Right lobe of liver (tissue), 6 donors: ENCODE results near the gene CCSER1. TPM values are rescaled to one million over a fixed set of nuclear protein-coding genes. Genes with fewer than 3 reads are reported as not detected.
A peak's percentile ranks its signal among the peaks of the same experiment; 100 is the strongest.

Experiments used
- ATAC-seq, 4 donors: fragments of 200-7000 bp; cut with Tn5 transposase; one replicate each; pipeline ENCODE4 v1.9.1; 2020; ENCODE audit warnings: mild to moderate bottlenecking in 4 of 4, moderate library complexity in 4 of 4
- DNase-seq, 3 donors: peaks; one replicate each; pipeline ENCODE4 v3.0.0-alpha.2; 2020
- H3K27ac ChIP-seq, 3 donors: fragments of 200-600 bp; one replicate each; pipeline ENCODE4 v1.8.0; 2022
- H3K27me3 ChIP-seq, 2 donors: fragments of 200-600 bp; one replicate each; pipeline ENCODE4 v1.8.0; 2022
- H3K36me3 ChIP-seq, 4 donors: fragments of 200-600 bp; sonication (generic) in 1 of 4; one replicate each; pipeline versions ENCODE4 v1.5.1 to v1.8.0; 2017 to 2022; ENCODE audit warnings: control low read depth in 1 of 4
- H3K4me1 ChIP-seq, 4 donors: fragments of 200-600 bp; sonication (generic) in 1 of 4; one replicate each; pipeline versions ENCODE4 v1.5.1 to v1.8.0; 2017 to 2022; ENCODE audit warnings: control low read depth in 1 of 4
- H3K4me3 ChIP-seq, 3 donors: fragments of 200-600 bp; one replicate each; pipeline ENCODE4 v1.8.0; 2022
- H3K9me3 ChIP-seq, 4 donors: fragments of 200-600 bp; sonication (generic) in 1 of 4; one replicate each; pipeline versions ENCODE4 v1.5.1 to v1.8.0; 2017 to 2022; ENCODE audit warnings: control low read depth in 1 of 4
- POLR2A ChIP-seq: fragments of 450-650 bp; IDR thresholded peaks from one replicate; pipeline ENCODE4 v1.6.1; 2017; ENCODE audit warnings: antibody characterized with exemption, mild to moderate bottlenecking
- WGBS: methylation state at CpG from one replicate; pipeline ENCODE4 v1.1.6; 2018; ENCODE audit warnings: low coverage, low lambda C conversion rate; ENCODE audit not compliant: insufficient coverage; ENCODE audit errors: missing lambda C conversion rate; 5-methylcytosine and 5-hydroxymethylcytosine counted together
- intact Hi-C, 2 donors: fragments of 100-400 bp; cut with DNase I; formaldehyde crosslinking; loops; one replicate each; pipeline versions ENCODE4 v1.11.2 to v1.14.1; 2022
- total RNA-seq, 6 experiments: library from RNA; depleted of rRNA in 2 of 6; stranded (reverse); fragments of >200 nt in 2 of 6; fragmentation: NEBNext Ultra II Directional in 3 of 6; extraction: Animal tissue kit (Norgen Biotek cat#: 25700) in 3 of 6; gene quantifications; one replicate each; pipeline versions ENCODE4 v1.1.0 to v1.2.4, GENCODE V29; 2016 to 2023
- TF ChIP-seq, protein P1 (sequence below), 4 donors: fragments of 200-600 bp in 3 of 4; fragments of 450-650 bp in 1 of 4; IDR thresholded peaks; one replicate each; pipeline versions ENCODE4 v1.5.1 to v1.8.0; 2016 to 2022; ENCODE audit warnings: antibody characterized with exemption in 4 of 4, mild to moderate bottlenecking in 2 of 4
- donor health status: DM: no; HTN: yes; CAD: no.
- donor health status: DM: no; HTN: no; CAD: no.
- donor health status: DM: no; HTN: no; CAD: no.
- donor health status: DM: no; HTN: yes; CAD: no.
- donor health status: DM: no; HTN: yes; CAD: no.

CCSER1 gene
- total RNA-seq, 6 experiments from 2014 or later: 0.15 to 1.00 (median 0.65) TPM

DNA sequence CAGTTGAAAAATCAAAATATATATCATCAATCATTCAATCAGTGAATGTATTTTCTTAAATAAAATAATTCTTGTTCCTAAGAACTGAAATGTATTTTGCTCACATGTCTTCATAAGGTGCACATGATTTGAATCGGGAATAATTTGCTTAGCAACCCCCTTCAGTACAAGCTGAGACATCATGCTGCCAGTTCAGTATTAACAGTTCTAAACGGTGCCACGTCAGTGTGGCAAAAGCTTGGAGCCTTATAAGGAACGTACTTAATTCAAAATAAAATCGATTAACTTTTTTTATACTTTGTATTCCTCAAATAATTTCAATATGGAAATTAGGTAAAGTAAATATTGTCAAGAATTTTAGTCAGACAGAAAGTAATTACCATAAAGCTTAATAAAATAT, 287.9 kb downstream of the CCSER1 start:
- ATAC-seq (no peak), DNase-seq (no peak)
- Histone ChIP-seq H3K27me3 (no peaks in the 10 kb centered on the region), H3K4me1 (no peaks in the 10 kb centered on the region), H3K36me3 (no peaks in the 10 kb centered on the region), H3K4me3 (no peak overlapping the region), H3K27ac (no peak overlapping the region), H3K9me3 (no peaks in the 10 kb centered on the region)
- WGBS: 55% methylated on average over 5 of the region's 5 CpGs
- intact Hi-C loops: no loop called here
- TF ChIP-seq, protein P1, sequence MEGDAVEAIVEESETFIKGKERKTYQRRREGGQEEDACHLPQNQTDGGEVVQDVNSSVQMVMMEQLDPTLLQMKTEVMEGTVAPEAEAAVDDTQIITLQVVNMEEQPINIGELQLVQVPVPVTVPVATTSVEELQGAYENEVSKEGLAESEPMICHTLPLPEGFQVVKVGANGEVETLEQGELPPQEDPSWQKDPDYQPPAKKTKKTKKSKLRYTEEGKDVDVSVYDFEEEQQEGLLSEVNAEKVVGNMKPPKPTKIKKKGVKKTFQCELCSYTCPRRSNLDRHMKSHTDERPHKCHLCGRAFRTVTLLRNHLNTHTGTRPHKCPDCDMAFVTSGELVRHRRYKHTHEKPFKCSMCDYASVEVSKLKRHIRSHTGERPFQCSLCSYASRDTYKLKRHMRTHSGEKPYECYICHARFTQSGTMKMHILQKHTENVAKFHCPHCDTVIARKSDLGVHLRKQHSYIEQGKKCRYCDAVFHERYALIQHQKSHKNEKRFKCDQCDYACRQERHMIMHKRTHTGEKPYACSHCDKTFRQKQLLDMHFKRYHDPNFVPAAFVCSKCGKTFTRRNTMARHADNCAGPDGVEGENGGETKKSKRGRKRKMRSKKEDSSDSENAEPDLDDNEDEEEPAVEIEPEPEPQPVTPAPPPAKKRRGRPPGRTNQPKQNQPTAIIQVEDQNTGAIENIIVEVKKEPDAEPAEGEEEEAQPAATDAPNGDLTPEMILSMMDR (IDR thresholded peaks at IDR 0.05): no peak
- TF ChIP-seq POLR2A: no peak

DNA sequence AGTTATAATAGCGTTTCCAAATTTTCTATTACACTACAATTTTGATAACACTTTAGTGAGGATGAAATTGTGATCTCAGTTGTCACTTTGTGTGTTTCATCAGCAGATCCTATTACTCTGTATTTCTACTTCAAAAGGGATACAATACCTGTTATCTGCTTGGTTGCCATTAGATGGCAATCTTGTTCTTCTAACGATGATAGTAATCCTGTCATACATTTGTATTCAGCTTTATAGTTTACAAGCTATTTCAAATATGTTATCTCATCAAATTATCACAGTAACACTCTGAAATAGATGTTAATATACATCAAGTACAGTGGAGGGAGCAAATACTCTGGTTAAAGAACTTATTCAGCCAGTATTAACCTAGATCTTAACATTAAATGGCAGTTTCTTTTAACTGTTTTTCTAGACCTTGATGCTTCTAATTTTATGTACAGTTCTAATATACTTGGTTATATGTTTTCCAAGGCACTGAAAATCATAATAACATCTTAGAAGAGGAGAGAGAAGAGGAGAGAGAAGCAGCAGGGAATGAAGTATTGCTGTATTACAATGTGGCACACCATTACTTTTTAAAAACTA, 292.0 kb downstream of the CCSER1 start:
- DNase-seq (no peak), ATAC-seq (peak; percentile 64 to 76 (median 69))
- no peak for TF ChIP-seq POLR2A
- TF ChIP-seq, protein P1 (IDR thresholded peaks at IDR 0.05): peak; percentile 37 to 54 (median 52)
- H3K27ac ChIP-seq: no peak overlapping the region
- H3K9me3 ChIP-seq: no peaks in the 10 kb centered on the region
- H3K4me1 ChIP-seq: no peaks in the 10 kb centered on the region
- no peak overlapping the region for H3K4me3 ChIP-seq
- H3K36me3 ChIP-seq: no peaks in the 10 kb centered on the region
- H3K27me3 ChIP-seq: no peaks in the 10 kb centered on the region
- intact Hi-C loops: no loop called here
- WGBS: 2% methylated on average over 2 of the region's 2 CpGs

DNA sequence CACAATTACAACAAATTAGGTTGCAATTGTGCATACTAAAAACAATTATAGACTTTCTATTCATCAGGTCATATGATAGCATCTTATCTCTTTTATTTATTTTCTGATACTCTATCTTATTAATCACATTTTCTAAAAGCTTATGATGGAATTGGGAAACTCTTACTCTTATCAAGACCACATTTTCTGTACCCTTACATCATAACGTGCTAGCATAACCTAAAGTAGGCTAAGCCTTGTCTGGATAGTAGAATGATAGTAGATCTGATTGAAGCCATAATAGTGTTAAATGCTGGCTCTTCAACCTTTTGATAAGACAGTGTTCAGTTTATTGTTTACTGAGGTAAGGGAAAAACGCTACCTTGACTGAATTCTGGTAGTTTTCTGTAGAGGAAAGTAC, 294.0 kb downstream of the CCSER1 start:
- Histone ChIP-seq H3K27me3 (no peaks in the 10 kb centered on the region), H3K36me3 (no peaks in the 10 kb centered on the region), H3K27ac (no peak overlapping the region), H3K4me1 (no peaks in the 10 kb centered on the region), H3K9me3 (no peaks in the 10 kb centered on the region), H3K4me3 (no peak overlapping the region)
- intact Hi-C loops: no loop called here
- ATAC-seq: no peak
- WGBS: 33% methylated on average over 2 of the region's 2 CpGs
- DNase-seq: no peak
- TF ChIP-seq, protein P1 (IDR thresholded peaks at IDR 0.05): no peak
- no peak for TF ChIP-seq POLR2A

DNA sequence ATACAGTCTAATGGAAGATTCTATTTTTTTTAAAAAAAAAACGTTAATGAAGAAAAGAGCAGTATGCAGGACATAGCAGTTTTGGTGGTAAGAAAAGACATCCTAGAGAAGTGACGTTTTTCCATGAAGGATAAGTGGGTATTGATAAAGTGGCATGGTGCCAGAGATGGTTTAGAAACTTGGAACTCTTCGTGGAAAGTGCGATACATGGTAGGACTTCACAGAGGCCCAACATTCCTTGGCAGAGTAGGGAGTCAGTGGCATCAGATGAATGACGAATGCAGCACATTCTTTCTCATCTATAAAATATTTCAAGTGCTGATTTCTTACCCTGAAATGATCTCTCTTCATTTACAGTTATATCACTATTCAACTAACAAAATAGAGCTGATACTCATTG, 298.7 kb downstream of the CCSER1 start:
- intact Hi-C loops: no loop called here

More for the DNA sequence above, 298.7 kb downstream of the CCSER1 start:
- Histone ChIP-seq H3K4me3 (no peak overlapping the region), H3K4me1 (no peaks in the 10 kb centered on the region), H3K27me3 (no peaks in the 10 kb centered on the region), H3K36me3 (no peaks in the 10 kb centered on the region), H3K9me3 (no peaks in the 10 kb centered on the region), H3K27ac (no peak overlapping the region)
- ATAC-seq (no peak), DNase-seq (no peak)
- 33% methylated on average over 4 of the region's 5 CpGs for WGBS
- TF ChIP-seq, protein P1 (IDR thresholded peaks at IDR 0.05): no peak
- TF ChIP-seq POLR2A: no peak
